HuH-7.5 (cell line): ENCODE results near the gene POLR2J.
"Not testable (repeated sequence)": the region's sequence is repeated elsewhere in the genome, so short reads cannot be mapped to it uniquely, and the experiment has no call there.

Source experiments
- DNase-seq: peaks from one replicate; pipeline ENCODE4 v3.0.0; 2011; ENCODE audit warnings: low spot score

The POLR2J gene

DNA sequence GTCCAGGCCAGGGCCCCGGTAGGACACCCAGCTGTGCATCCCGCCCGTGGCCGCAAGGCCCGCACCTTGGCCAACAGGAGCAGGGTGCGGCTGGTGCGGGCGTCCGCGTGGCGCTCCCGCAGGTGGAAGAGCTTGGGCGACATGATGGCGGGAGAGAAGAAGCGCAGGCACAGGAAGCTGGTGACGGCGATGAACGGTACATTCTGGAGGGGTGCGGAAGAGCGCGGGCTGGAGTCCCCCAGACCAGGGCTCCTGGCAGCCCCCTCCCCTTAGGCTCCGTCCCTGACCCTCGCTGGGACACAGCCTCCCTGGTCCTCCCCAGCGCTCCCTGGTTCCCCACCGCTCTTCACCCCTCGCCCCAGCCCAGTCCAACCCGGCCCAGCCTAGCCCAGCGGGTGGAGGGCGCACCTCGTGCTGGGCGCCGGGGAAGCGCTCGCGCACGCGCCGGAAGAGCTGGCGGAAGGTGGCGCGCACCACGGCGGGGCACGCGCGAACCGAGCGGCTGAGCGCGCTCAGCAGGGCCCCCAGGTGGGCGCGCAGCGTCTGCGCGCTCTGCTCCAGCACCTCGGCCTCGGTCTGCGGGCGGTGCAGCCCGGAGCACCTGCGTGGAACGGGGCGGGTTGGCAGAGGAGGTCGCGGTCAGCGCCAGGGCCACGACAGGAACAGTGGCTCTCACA lies 15.9 kb upstream of the POLR2J start:
- DNase-seq: not testable (repeated sequence)

DNA sequence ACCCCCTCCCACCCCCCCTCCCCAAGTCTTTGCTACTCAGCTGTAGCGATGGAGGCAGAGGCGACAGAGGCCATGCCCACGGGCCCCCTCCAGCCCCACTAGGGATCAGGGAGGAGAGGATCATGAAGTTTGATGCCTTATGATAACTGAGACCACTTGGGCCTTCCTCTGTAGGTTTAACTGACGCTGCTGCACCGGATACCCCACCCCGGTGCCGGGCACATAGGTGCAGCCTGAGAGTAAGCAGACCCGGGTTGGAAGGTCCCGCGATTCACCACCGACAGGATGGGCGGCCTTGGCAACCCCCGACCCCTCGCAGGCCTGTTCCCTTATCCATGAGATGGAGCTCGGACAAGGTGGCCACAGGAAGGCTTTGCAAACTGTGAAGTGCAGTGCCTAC lies 15.3 kb upstream of the POLR2J start:
- not testable (repeated sequence) for DNase-seq

DNA sequence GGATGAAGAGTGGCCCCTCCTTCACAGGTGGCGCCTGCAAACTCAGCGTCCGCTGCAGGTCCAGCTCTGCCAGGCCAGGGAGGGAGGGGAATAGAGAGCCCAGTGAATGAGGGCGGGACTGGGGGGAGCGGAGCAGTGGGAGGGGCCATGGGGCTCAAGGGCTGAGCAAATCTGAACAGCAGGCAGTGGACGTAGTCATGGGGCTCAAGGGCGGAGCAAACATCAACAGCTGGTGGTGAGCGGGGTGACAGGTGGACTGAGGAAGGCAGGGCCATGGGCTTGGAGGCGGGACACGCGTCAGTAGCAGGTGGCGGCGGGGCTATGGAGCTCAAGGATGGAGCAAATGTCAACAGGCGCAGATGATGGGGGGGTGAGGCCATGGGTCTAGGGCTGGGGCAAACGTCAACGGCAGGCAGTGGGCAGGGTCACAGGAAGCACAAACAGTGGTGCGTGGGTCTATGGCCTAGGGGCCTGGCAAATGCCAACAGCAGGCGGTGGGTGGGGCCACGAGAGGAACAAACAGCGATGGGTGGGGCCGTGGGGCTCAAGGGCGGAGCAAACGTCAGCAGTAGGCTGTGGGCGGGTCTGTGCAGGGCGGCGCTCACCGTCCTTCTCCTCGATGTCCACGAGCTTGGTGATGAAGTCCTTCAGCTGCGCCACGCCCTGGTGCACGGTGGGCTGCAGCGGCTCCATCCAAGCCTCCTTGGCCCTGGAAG lies 14.7 kb upstream of the POLR2J start:
- not testable (repeated sequence) for DNase-seq

DNA sequence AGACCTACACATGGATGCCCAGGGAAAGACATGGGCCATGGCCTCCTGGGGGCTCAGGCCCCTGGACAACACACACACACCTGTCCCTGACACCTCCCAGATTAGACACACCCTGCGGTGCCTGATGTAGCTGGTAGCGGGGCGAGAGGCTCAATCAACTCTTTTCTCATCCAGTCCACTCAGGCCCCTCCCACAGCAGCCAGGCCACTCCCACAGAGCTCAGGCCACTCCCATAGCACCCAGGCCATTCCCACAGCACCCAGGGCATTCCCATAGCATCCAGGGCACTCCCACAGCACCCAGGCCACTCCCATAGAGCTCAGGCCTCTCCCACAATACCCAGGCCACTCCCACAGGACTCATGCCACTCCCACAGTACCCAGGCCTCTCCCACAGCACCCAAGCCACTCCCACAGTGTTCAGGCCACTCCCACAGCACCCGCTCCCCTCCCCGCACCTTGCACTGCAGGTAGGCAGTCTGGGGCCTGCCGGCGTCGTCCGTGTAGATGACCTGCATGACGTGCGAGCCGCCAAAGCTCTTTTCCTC lies 11.9 kb upstream of the POLR2J start:
- not testable (repeated sequence) for DNase-seq

DNA sequence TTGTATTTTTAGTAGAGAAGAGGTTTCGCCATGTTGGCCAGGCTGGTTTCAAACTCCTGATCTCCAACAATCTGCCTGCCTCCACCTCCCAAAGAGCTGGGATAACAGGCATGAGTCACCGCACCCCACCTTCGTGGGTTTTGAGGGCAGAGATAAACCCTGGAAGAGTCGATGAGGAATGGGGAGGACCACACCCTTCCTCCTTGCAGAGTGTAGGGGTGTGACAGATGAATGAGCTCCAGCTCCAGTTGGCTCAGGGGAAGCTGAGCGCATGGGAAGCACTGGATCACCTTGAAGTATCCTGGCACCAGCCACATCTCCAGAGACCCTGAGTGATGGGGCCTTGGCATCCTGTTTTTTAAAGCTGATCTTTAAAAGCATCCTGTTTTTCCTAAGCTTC lies 5.6 kb upstream of the POLR2J start:
- not testable (repeated sequence) for DNase-seq

DNA sequence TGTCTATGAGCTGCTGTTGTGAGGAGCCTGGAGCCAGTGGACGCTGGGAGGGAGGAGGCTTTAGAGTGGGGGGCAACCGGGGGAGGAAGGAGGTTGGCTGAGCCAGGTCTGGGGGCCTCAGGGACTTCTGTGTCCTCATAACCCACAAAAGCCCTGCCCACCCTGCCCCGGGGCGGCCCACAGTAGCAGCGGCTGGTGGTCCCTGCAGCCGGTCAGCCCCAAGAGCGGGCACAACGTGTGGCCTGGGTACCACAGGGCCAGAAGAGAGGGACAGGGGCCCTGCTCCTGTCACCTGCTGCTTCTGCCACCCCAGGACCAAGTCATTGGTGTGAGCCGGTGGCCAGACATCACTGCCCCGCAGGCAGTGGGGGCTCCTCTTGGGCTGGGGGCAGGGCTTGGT lies 3.2 kb upstream of the POLR2J start:
- not testable (repeated sequence) for DNase-seq

DNA sequence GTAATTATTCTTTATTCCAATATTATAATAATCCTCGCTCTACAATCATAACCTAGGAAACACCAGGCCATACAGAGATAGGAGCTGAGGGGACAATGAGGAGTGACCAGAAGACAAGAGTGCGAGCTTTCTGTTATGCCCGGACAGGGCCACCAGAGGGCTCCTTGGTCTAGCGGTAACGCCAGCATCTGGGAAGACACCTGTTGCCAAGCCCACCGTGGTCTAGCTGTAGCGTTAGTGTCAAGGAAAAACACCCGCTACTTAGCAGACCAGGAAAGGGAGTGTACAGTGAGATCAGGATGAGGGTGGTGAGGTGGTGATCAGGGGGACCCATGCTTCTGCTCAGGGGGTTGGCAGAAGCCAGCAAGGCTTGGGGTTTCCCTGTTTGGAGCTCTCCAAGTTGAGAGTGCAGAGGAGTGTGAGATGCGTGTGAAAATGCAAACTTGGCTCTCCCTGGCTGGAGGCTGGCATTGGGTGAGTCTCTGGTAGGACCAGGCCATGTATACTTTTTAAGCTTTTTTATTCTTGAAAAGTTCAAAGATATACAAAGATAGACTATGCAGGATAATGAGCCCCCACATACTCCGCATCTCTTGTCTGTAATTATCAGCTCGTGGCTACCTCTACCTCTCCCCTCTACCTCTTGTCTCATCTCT lies 1.4 kb upstream of the POLR2J start:
- DNase-seq: not testable (repeated sequence)

DNA sequence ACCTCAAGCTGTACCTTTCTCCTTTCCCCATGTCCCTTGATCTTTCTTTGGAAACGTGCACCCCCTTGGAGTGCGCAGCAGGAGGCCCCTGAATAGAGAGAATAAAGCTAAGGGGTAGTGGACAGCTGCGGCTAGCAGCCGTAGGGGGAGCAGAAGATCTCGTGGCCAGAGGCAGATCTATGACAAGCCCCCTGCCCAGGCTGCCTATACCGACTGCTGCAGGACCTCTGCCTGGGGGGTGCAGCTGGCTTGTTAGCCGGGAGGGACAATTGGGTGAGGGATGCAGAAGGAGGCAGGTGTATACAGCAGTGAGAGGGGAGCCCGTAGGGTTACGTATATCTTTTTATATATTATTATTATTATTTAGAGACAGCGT lies 475 bp upstream of the POLR2J start:
- DNase-seq: not testable (repeated sequence)

DNA sequence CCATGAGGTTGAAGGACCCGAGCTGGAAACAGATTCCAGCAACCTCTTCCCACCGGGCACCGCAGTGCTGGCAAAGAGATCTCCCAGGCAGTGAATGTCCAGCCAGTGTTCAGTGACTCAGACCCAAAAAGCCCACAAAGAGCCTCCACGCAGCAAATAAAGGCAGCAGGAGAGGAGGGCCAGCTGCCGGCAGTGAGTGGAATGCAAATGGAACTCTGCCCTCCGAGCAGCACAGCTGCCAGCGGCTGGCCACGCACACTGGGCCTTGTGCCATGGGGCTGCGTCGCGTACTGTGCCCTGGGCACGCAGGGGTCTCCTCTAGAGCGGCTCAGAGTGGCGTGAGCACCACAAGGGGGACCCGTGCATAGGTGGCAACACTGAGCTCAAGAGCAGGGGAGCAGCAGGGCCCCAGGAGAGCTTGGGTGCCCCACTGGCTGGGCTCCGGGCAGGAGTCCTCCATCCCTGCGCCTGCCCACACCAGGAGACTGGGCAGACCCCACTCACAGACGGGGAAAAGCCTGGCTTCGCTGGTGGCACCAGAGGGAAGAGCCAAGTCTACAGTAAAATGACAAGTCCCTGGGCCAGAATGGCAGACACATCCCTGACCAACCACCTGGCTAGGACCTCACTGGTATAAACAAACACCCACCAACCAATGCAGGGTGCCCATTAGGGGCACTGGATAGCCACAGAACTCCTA lies 3.8 kb downstream of the POLR2J start:
- DNase-seq: not testable (repeated sequence)

DNA sequence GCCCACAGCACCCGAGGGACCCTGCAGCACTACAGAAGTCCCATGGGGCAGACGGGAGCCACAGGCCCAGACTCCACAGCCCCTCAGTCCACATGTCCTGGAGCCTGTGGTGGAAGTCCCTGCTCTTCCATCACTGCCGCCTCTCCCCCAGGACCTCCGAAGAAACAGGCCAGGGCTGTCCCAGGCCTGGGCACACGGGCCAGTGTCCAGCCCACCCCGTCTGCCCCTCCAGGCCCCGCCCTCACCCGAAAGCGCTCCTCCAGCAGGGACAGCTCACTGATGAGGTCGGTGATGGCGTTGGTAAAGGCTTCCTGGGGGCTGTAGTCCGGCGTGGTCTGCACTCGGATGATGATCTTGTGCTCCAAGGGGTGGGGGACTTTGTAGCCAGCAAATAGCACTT lies 4.6 kb downstream of the POLR2J start:
- DNase-seq: not testable (repeated sequence)

DNA sequence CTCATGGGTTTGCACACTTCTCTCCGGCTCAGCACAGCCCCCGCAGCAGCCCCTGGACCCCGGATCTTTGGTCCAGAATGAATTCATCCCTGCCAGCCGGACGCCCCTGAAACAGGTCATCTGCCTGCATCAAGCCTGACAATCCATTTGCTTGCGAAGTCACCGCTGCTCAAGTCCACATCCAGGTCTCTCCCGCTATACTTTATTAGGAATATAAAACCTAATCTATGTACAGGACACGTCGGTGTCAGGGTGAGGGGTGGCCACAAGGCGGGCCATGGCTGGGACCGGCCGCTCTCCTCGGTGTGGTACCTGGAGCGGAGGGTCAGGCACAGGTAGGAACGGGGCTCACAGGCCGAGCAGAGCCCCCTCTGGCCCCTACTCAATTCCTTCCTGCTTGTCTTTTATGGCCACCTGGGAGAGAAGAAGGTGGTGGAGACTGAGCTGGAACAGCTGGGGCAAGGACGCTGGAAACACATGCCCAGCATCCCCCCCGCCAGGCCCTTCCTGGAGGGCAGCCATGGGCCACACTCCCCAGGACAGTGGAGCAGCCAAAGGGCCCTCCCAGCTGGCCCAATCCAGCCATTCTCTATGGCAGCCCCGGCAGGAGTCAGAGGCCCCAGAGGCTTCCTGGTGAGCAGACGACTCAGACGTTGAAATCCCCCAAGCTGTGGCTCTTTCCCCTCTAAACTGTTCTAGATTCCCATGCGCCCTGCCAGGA lies 5.3 kb downstream of the POLR2J start:
- no peak for DNase-seq

DNA sequence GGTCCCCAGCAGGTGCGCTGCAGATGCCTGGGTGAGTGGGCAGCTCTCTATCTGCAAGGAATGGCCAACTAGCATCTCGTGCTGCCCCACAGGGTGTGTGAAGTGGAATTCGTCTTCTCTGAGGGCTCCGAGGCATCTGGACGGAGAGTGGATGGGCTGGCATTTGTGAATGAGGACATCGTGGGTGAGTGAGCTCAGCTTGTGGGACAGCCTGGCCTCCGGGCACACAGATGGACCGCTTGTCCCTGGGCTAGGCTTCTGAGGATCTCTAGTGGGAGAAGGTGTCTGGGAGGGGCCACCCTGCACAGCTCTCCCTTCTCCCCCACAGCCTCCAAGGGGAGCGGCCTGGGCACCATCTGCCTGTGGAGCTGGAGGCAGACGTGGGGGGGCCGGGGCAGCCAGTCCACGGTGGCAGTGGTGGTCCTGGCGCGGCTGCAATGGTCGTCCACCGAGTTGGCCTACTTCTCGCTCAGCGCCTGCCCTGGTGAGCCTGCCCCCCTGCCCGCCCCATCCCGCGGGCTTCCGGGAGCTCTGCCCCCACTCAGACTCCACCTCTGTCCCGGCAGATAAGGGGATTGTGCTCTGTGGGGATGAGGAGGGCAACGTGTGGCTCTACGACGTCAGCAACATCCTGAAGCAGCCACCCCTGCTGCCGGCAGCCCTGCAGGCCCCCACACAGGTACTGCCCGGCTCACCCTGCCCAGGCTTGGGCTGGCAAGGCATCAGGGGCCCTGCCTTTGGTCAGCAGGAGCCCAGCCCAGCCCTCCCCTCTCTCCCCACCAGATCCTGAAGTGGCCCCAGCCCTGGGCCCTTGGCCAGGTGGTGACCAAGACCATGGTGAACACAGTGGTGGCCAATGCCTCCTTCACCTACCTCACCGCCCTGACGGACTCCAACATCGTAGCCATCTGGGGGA lies 6.3 kb downstream of the POLR2J start:
- DNase-seq: no peak

DNA sequence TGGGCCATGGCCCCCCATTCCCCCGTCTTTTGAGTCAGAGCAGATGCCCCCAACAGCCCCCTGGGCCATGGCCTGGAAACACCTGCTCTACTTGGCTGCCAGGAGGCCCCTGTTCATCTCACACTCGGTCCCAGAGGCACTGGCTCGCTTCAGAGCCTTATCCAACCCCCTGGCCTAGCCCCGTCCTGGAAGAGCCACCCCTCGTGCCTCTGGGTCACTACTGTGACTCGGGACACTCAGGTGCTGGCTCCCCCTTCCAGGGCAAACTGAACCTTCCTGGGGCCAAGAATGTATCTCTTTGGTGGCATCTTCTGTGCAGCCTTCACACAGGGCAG lies 7.0 kb downstream of the POLR2J start:
- no peak for DNase-seq

DNA sequence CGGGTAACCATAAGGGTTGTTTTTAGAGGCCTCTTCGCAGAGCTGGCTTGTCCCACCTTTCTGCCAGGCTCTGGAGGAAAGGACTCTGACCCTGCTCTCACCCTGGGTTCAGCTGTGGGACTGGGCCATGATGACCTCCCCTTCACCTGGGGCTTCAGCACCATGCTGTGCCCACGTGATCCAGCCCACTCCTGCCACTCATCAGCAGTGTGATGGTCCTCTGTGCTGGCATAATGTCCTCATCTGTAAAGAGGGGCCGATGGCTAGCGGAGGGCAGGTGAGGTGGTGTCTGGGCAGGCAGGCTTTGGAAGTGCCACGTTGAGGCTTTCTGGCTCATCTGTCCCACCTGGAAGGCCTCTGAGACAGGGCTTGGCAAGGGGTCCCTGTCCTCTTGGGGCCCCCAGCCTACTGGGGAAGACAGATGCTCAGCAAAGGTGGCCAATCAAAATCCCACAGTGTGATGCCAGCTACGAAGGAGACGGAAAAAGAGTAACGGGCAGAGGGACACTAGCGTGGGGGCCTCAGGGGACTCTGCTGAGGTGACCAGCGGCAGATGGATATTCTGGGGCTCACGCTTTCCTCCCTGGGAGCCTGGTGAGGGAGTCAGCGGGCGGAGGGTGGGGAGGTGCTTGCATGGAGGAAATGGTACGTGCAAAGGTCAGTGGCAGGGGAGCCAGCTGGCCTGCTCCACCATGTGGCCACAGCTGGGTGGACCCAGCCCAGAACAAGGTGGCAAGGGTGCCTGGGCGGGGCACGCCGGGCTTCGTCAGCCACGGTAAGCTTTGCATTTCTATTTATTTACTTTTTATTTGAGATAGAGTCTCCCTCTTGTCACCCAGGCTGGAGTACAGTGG lies 8.5 kb downstream of the POLR2J start:
- no peak for DNase-seq

DNA sequence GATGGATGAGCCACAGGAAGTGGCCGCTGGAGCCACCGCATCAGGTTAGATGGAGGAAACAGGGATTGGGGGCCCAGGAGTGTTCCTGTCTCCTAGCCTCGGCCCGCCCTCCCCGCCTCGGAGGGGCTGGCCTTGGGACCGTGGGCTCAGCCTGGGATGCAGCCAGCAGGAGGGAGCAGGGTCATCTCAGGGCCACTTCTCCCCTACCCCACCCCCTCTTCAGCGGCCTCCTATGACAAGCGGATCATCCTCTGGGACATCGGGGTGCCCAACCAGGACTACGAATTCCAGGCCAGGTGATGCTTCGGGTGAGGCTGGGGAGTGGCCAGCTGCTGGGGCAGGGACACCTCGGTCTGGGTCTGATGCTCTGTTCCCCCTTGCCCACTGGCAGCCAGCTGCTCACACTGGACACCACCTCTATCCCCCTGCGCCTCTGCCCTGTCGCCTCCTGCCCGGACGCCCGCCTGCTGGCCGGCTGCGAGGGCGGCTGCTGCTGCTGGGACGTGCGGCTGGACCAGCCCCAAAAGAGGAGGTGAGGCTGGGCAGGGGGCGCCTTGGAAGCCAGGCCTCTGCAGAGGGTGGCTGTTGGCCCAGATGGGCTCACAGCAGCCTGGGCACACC lies 9.3 kb downstream of the POLR2J start:
- DNase-seq: no peak

DNA sequence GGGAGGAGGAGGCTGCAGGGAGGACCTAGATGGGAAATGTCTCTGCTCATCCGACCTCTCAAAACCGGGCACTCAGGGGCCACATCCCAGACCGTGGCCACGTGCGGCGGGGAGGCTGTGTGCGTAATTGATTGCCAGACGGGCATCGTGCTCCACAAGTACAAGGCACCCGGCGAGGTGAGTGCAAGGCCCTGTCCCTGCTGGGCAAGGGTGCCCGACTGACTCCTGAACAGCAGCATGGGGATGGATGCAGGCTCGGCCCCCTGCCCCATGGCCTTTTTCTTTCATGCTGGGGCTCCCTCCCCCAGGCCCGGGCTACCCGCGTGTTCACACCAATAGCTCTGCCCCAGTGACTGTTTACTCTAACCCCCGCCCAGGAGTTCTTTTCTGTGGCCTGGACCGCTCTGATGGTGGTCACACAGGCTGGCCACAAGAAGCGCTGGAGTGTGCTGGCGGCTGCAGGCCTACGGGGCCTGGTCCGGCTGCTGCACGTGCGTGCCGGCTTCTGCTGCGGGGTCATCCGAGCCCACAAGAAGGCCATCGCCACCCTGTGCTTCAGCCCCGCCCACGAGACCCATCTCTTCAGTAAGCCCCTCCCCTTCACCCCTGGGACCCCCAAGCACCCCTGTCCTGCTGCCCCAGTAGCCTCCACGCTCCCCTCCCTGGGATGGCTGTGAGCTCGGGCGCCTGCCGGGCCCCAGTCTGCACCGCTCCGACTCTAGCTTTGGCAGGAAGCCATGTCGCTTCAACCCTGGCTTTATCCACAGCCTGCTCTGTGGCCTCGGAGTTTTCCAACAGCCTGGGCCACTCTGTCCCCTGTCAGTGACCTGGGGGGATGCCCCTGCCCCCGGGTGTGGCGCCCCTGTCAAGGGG lies 10.0 kb downstream of the POLR2J start:
- no peak for DNase-seq

DNA sequence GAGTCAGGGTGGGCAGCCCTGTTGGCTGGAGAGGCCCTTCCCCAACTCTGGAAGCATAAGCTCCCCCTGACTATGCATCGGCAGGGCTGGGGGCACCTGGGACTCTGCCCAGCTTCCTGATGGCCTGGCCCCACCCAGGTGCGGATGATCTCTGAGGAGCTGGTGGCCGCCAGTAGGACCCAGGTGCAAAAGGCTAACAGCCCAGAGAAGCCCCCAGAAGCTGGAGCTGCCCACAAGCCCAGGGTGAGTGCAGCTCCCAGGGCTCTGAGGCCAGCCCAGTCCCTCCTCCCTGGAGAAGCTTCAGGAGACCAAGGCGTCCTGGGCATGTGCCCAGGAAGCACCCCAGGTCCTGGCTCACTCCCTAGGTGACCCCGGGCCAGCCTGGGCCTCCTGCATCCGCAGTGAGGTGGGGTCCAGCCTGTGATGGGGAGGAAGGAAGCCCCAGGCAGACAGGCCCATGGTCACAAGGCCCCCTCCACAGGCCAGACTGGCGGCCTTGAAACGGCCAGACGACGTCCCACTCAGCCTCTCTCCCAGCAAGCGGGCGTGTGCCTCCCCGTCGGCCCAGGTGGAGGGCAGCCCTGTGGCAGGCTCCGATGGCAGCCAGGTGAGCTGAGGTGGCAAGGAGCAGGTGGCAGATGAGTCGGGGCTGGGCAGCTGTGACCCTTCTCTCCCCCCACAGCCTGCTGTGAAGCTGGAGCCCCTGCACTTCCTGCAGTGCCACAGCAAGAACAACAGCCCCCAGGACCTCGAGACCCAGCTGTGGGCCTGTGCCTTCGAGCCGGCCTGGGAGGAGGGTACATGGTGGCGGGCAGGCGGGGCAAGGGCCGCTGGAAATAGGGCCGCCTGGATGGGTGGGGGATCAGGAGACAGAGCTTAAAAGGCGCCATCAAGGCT lies 10.9 kb downstream of the POLR2J start:
- DNase-seq: no peak
